GM12878 (cell line): ENCODE measurements around the gene FBXW7. TPM values are rescaled to one million over a fixed set of nuclear protein-coding genes. Genes with fewer than 3 reads are reported as not detected.

Experiments
- ATAC-seq: fragments of 200-7000 bp; cut with Tn5 transposase; 3 replicates; pipeline ENCODE4 v1.9.1; 2020; ENCODE audit warnings: mild to moderate bottlenecking, moderate library complexity
- BruUV-seq: library from RNA; stranded (reverse); fragments of 400-500 nt; replicated peaks from 2 replicates; lab custom pipeline; 2021; lab: Mats Ljungman, UMichigan
- CTCF ChIA-PET: fragments of 300-600 bp; sonication (Branson Sonifier 250); formaldehyde crosslinking; extraction: SDS; loops from one replicate; lab custom pipeline; 2021; ENCODE audit warnings: inconsistent platforms; lab: Yijun Ruan, JAX
- POLR2A ChIA-PET: fragments of 350-600 bp; formaldehyde crosslinking; extraction: SDS; loops from one replicate; lab custom pipeline; 2021; ENCODE audit warnings: inconsistent platforms; lab: Charles Lee
- RAD21 ChIA-PET: fragments of 300-600 bp; sonication (Branson Sonifier 250); formaldehyde crosslinking; loops from one replicate; lab custom pipeline; 2023; ENCODE audit warnings: antibody characterized with exemption; ENCODE audit not compliant: unreplicated experiment; lab: Charles Lee
- SMC1A ChIA-PET: fragments of 300-600 bp; sonication (Branson Sonifier 250); formaldehyde crosslinking; loops from one replicate; lab custom pipeline; 2023; ENCODE audit not compliant: unreplicated experiment, uncharacterized antibody; lab: Charles Lee
- DNase-seq: peaks from one replicate; pipeline ENCODE4 v3.0.0-alpha.2; 2011; ENCODE audit warnings: low read depth, low spot score
- FAIRE-seq: peaks from 3 replicates; lab custom pipeline; 2011; peaks lifted over from hg19 to GRCh38; lab: Jason Lieb, UNC
- H2AFZ ChIP-seq: 2 replicates; pipeline ENCODE4 v1.6.0; 2011; ENCODE audit warnings: low read depth, low read length, control low read depth; ENCODE audit not compliant: control insufficient read depth
- H3K27ac ChIP-seq: 2 replicates; pipeline ENCODE4 v1.5.1; 2011; ENCODE audit warnings: control low read depth; ENCODE audit not compliant: control insufficient read depth, insufficient read depth
- H3K27me3 ChIP-seq, 2 experiments: replicated peaks in 1 of 2; 2 replicates each; pipeline versions ENCODE4 v1.6.0 to v1.6.1; 2011; ENCODE audit warnings: low read length in 1 of 2; ENCODE audit not compliant: control insufficient read depth in 2 of 2, insufficient read depth in 2 of 2
- H3K36me3 ChIP-seq, 2 experiments: 2 replicates each; pipeline ENCODE4 v1.5.1; 2011; ENCODE audit warnings: low read length in 1 of 2; ENCODE audit not compliant: control insufficient read depth in 2 of 2, insufficient read depth in 2 of 2
- H3K4me1 ChIP-seq: 2 replicates; pipeline ENCODE4 v1.6.1; 2011; ENCODE audit warnings: mild to moderate bottlenecking, low read length, moderate library complexity, mixed read lengths; ENCODE audit not compliant: control insufficient read depth, insufficient read depth
- H3K4me2 ChIP-seq: 2 replicates; pipeline ENCODE4 v1.6.0; 2011; ENCODE audit warnings: control low read depth; ENCODE audit not compliant: control insufficient read depth, insufficient read depth
- H3K4me3 ChIP-seq: fragments of 200-600 bp; sonication (generic); 2 replicates; pipeline ENCODE4 v1.5.1; 2016
- H3K79me2 ChIP-seq: 2 replicates; pipeline ENCODE4 v1.6.0; 2011; ENCODE audit warnings: low read length; ENCODE audit not compliant: control insufficient read depth, insufficient read depth
- H3K9ac ChIP-seq: 2 replicates; pipeline ENCODE4 v1.8.0; 2011; ENCODE audit warnings: low read length, control low read depth, mixed read lengths; ENCODE audit not compliant: control insufficient read depth, insufficient read depth
- H3K9me3 ChIP-seq: replicated peaks from 3 replicates; pipeline ENCODE4 v1.5.1; 2011; ENCODE audit warnings: mild to moderate bottlenecking, low read length; ENCODE audit not compliant: control insufficient read depth, insufficient read depth
- H4K20me1 ChIP-seq: 2 replicates; pipeline ENCODE4 v1.6.0; 2011; ENCODE audit not compliant: control insufficient read depth, insufficient read depth
- ATF7 ChIP-seq: fragments of 450-650 bp; IDR thresholded peaks from 2 replicates; pipeline ENCODE4 v1.6.1; 2016; ENCODE audit warnings: low read depth, mild to moderate bottlenecking
- BCLAF1 ChIP-seq: fragments of 450-650 bp; IDR thresholded peaks from 2 replicates; pipeline ENCODE4 v1.6.1; 2017; ENCODE audit warnings: antibody characterized with exemption, mild to moderate bottlenecking, moderate library complexity
- BMI1 ChIP-seq: fragments of 450-650 bp; IDR thresholded peaks from 2 replicates; pipeline ENCODE4 v1.6.1; 2016; ENCODE audit warnings: mild to moderate bottlenecking, moderate library complexity, borderline replicate concordance
- CREB1 ChIP-seq: IDR thresholded peaks from 2 replicates; pipeline ENCODE4 v1.6.1; 2012; ENCODE audit warnings: low read depth, mild to moderate bottlenecking, inconsistent platforms
- ELK1 ChIP-seq: IDR thresholded peaks from 2 replicates; pipeline ENCODE4 v1.6.1; 2012; ENCODE audit warnings: low read depth, low read length, improper control_type of control experiment
- IRF5 ChIP-seq: fragments of 450-650 bp; IDR thresholded peaks from 2 replicates; pipeline ENCODE4 v1.6.1; 2017; ENCODE audit warnings: borderline replicate concordance
- MYC ChIP-seq: IDR thresholded peaks from 2 replicates; pipeline ENCODE4 v1.6.1; 2011; ENCODE audit warnings: mild to moderate bottlenecking, low read length, moderate library complexity, inconsistent platforms; ENCODE audit not compliant: insufficient read depth, insufficient replicate concordance, insufficient read length, severe bottlenecking
- NKRF ChIP-seq: fragments of 450-650 bp; conservative IDR thresholded peaks from 2 replicates; pipeline ENCODE4 v1.6.1; 2017; ENCODE audit warnings: mild to moderate bottlenecking, moderate library complexity
- PRDM15 ChIP-seq: fragments of 450-650 bp; formaldehyde crosslinking; IDR thresholded peaks from 2 replicates; pipeline ENCODE4 v1.4.0; 2020; ENCODE audit warnings: mild to moderate bottlenecking, moderate library complexity
- RELA ChIP-seq: fragments of 450-650 bp; IDR thresholded peaks from 2 replicates; pipeline ENCODE4 v1.8.0; 2014; ENCODE audit warnings: borderline replicate concordance; ENCODE audit not compliant: partially characterized antibody
- TAF1 ChIP-seq: IDR thresholded peaks from 2 replicates; pipeline ENCODE4 v1.6.1; 2011; ENCODE audit warnings: mild to moderate bottlenecking, low read depth, low read length, borderline replicate concordance
- WGBS: methylation state at CpG from one replicate; pipeline ENCODE4 v1.1.6; 2016; ENCODE audit warnings: low lambda C conversion rate; ENCODE audit not compliant: insufficient replicate concordance, insufficient coverage; ENCODE audit errors: missing lambda C conversion rate; 5-methylcytosine and 5-hydroxymethylcytosine counted together
- in situ Hi-C: fragments of 300-500 bp; cut with MboI; formaldehyde crosslinking; loops from 9 replicates; pipeline ENCODE4 v1.14.3; 2018; ENCODE audit warnings: mixed read lengths
- intact Hi-C: fragments of 100-400 bp; cut with micrococcal nuclease; formaldehyde crosslinking; loops from one replicate; pipeline ENCODE4 v1.14.2; 2022; ENCODE audit not compliant: unreplicated experiment
- polyA plus RNA-seq, 11 experiments: library from polyadenylated mRNA; depleted of rRNA in 4 of 11; unstranded in 6 of 11; stranded (reverse) in 5 of 11; fragments of >200 nt; fragmentation: Nextera tagmentation in 4 of 11; fragmentation: Illumina TruSeq in 1 of 11; extraction: Ambion mirVana in 4 of 11; extraction: Trizol in 1 of 11; gene quantifications; 1 replicate in 1 of 11; 2 replicates in 10 of 11; pipeline versions ENCODE4 v1.2.1 to v1.2.3, GENCODE V29; 2011 to 2016; ENCODE audit warnings: inconsistent platforms in 2 of 11, missing spikeins in 2 of 11, low read depth in 1 of 11
- total RNA-seq, 4 experiments: library from RNA; depleted of rRNA in 3 of 4; stranded (reverse); fragments of >200 nt in 3 of 4; fragmentation: Illumina TruSeq in 1 of 4; extraction: Trizol in 1 of 4; gene quantifications; 2 replicates each; pipeline versions ENCODE4 v1.2.1 to v1.2.3, GENCODE V29; 2013 to 2021

Gene FBXW7
- total and polyA plus RNA-seq, 10 of the 15 experiments (the other 5 are each of a cell fraction or from before 2014, with no cell fraction given) = 35.8 to 118 (median 47.2) TPM

GRCh38 chr4:152575533-152575932 is 39.6 kb upstream of the FBXW7 start:
- Histone ChIP-seq H3K4me3 (no peak overlapping the region), H3K36me3 (no peaks in the 10 kb centered on the region), H3K9me3 (no peaks in the 10 kb centered on the region), H4K20me1 (no peaks in the 10 kb centered on the region), H2AFZ (no peak overlapping the region), H3K79me2 (no peaks in the 10 kb centered on the region), H3K4me2 (no peak overlapping the region), H3K9ac (no peak overlapping the region), H3K4me1 (peaks cover 4% of the 10 kb centered on the region; the same call in 1 of the 2 replicates), H3K27ac (no peak overlapping the region), H3K27me3 (no peaks in the 10 kb centered on the region)
- FAIRE-seq = no peak
- ChIA-PET SMC1A (interaction anchor here (0.6 to 6.8 kb wide), 11 partner anchors 10 to 1322 kb away, joined by 3 to 42 read pairs (median 4); partner anchors contain the start of gene FBXW7), POLR2A (interaction anchor here (1.2 kb wide), 1 partner anchor 14 kb away, joined by 4 read pairs; no protein-coding TSS in a partner anchor), RAD21 (interaction anchor here (0.7 to 1.8 kb wide), 3 partner anchors 14 to 126 kb away, joined by 3 to 7 read pairs (median 5); no protein-coding TSS in a partner anchor), CTCF (interaction anchor here (0.7 to 0.8 kb wide), 2 partner anchors 15 to 63 kb away, joined by 3 read pairs; no protein-coding TSS in a partner anchor)
- peak; percentile 32; the same call in 1 of the 3 replicates for ATAC-seq
- no TSS peak for BruUV-seq
- intact Hi-C loops = no loop called here
- DNase-seq = no peak
- 100% methylated on average over 1 of the region's 1 CpG for WGBS
- in situ Hi-C loops = no loop called here
- TF ChIP-seq RELA = no peak
- no peak for TF ChIP-seq TAF1
- no peak for TF ChIP-seq NKRF
- TF ChIP-seq IRF5 = no peak
- TF ChIP-seq PRDM15 (CRISPR knock-in tag) = no peak
- TF ChIP-seq MYC = no peak
- TF ChIP-seq BMI1 = no peak
- 0 out of 2 replicates have a peak, but pooled peaks have one; percentile 17 for TF ChIP-seq ATF7
- no peak for TF ChIP-seq ELK1
- no peak for TF ChIP-seq CREB1
- TF ChIP-seq BCLAF1 = no peak
